NCI-H526 treated with DMSO at 0.1 percent for 48 hours (cell line): ENCODE results near the gene FCGR2B.
"Not testable (repeated sequence)": the region's sequence is repeated elsewhere in the genome, so short reads cannot be mapped to it uniquely, and the experiment has no call there.

ENCODE experiments used
- DNase-seq: peaks from one replicate; lab custom pipeline; 2025; lab: John Stamatoyannopoulos, UW

The FCGR2B gene

GRCh38 chr1:161647507-161648360, 15.2 kb upstream of the FCGR2B start:
- DNase-seq = peak; percentile 20

- not testable (repeated sequence) for DNase-seq
Observed at GRCh38 chr1:161653541-161653940, 9.4 kb upstream of the FCGR2B start.

- not testable (repeated sequence) for DNase-seq
Observed at GRCh38 chr1:161653971-161654370, 9.0 kb upstream of the FCGR2B start.

GRCh38 chr1:161658524-161658923, 4.4 kb upstream of the FCGR2B start:
- DNase-seq = not testable (repeated sequence)

- not testable (repeated sequence) for DNase-seq
Observed at GRCh38 chr1:161661660-161662311, 1.2 kb upstream of the FCGR2B start.

GRCh38 chr1:161663569-161663968, 626 bp downstream of the FCGR2B start:
- not testable (repeated sequence) for DNase-seq

GRCh38 chr1:161664689-161665088, 1.7 kb downstream of the FCGR2B start:
- not testable (repeated sequence) for DNase-seq

- not testable (repeated sequence) for DNase-seq
Observed at GRCh38 chr1:161671045-161672020, 8.4 kb downstream of the FCGR2B start.

- DNase-seq = not testable (repeated sequence)
Observed at GRCh38 chr1:161673437-161673836, 10.5 kb downstream of the FCGR2B start.

- DNase-seq = not testable (repeated sequence)
Observed at GRCh38 chr1:161674447-161674846, 11.5 kb downstream of the FCGR2B start.

- DNase-seq = not testable (repeated sequence)
Observed at GRCh38 chr1:161674908-161675307, 12.0 kb downstream of the FCGR2B start.

- no peak for DNase-seq
Observed at GRCh38 chr1:161676441-161676840, 13.5 kb downstream of the FCGR2B start.

GRCh38 chr1:161676958-161677689, 14.2 kb downstream of the FCGR2B start:
- no peak for DNase-seq

- no peak for DNase-seq
Observed at GRCh38 chr1:161678500-161678899, 15.6 kb downstream of the FCGR2B start.

GRCh38 chr1:161681879-161682278, 18.9 kb downstream of the FCGR2B start:
- DNase-seq = no peak

- DNase-seq = no peak
Observed at GRCh38 chr1:161688946-161689345, 26.0 kb downstream of the FCGR2B start.

GRCh38 chr1:161691846-161692245, 28.9 kb downstream of the FCGR2B start:
- DNase-seq = no peak

- not testable (repeated sequence) for DNase-seq
Observed at GRCh38 chr1:161693020-161693712, 30.2 kb downstream of the FCGR2B start.

- not testable (repeated sequence) for DNase-seq
Observed at GRCh38 chr1:161698302-161698701, 35.4 kb downstream of the FCGR2B start.

- no peak for DNase-seq
Observed at GRCh38 chr1:161702250-161702649, 39.3 kb downstream of the FCGR2B start.

- no peak for DNase-seq
Observed at GRCh38 chr1:161705537-161705936, 42.6 kb downstream of the FCGR2B start.
